HEK293 (cell line): ENCODE results near the gene JUP.

Experiments
- CTCF ChIP-seq: fragments of 450-650 bp; formaldehyde crosslinking; IDR thresholded peaks from 2 replicates; pipeline ENCODE4 v1.5.1; 2016; ENCODE audit warnings: missing biosample characterization, missing genetic modification characterization
- SP3 ChIP-seq: fragments of 450-650 bp; formaldehyde crosslinking; IDR thresholded peaks from 2 replicates; pipeline ENCODE4 v1.5.1; 2016; ENCODE audit warnings: missing biosample characterization, missing genetic modification characterization
- ZBTB21 ChIP-seq: fragments of 450-650 bp; formaldehyde crosslinking; IDR thresholded peaks from 2 replicates; pipeline ENCODE4 v1.5.1; 2017; ENCODE audit warnings: missing biosample characterization, missing genetic modification characterization
- ZBTB44 ChIP-seq: fragments of 450-650 bp; IDR thresholded peaks from 2 replicates; pipeline ENCODE4 v1.5.1; 2018; ENCODE audit warnings: missing biosample characterization, mild to moderate bottlenecking, missing genetic modification characterization
- ZNF155 ChIP-seq: fragments of 450-650 bp; formaldehyde crosslinking; IDR thresholded peaks from 2 replicates; pipeline ENCODE4 v1.5.1; 2016; ENCODE audit warnings: missing biosample characterization, missing genetic modification characterization
- ZNF16 ChIP-seq: fragments of 450-650 bp; formaldehyde crosslinking; IDR thresholded peaks from 2 replicates; pipeline ENCODE4 v1.5.1; 2016; ENCODE audit warnings: low read depth, missing biosample characterization, missing genetic modification characterization
- TF ChIP-seq, protein P1 (sequence below): fragments of 450-650 bp; formaldehyde crosslinking; IDR thresholded peaks from 2 replicates; pipeline ENCODE4 v1.5.1; 2016; ENCODE audit warnings: missing biosample characterization, missing genetic modification characterization

GRCh38 chr17:41710472-41711090, 75.9 kb downstream of the JUP start:
- no peak for TF ChIP-seq ZBTB44 (tag by site-specific recombination)
- TF ChIP-seq ZBTB21 = no peak
- no peak for TF ChIP-seq SP3 (tag by site-specific recombination)
- TF ChIP-seq, protein P1, sequence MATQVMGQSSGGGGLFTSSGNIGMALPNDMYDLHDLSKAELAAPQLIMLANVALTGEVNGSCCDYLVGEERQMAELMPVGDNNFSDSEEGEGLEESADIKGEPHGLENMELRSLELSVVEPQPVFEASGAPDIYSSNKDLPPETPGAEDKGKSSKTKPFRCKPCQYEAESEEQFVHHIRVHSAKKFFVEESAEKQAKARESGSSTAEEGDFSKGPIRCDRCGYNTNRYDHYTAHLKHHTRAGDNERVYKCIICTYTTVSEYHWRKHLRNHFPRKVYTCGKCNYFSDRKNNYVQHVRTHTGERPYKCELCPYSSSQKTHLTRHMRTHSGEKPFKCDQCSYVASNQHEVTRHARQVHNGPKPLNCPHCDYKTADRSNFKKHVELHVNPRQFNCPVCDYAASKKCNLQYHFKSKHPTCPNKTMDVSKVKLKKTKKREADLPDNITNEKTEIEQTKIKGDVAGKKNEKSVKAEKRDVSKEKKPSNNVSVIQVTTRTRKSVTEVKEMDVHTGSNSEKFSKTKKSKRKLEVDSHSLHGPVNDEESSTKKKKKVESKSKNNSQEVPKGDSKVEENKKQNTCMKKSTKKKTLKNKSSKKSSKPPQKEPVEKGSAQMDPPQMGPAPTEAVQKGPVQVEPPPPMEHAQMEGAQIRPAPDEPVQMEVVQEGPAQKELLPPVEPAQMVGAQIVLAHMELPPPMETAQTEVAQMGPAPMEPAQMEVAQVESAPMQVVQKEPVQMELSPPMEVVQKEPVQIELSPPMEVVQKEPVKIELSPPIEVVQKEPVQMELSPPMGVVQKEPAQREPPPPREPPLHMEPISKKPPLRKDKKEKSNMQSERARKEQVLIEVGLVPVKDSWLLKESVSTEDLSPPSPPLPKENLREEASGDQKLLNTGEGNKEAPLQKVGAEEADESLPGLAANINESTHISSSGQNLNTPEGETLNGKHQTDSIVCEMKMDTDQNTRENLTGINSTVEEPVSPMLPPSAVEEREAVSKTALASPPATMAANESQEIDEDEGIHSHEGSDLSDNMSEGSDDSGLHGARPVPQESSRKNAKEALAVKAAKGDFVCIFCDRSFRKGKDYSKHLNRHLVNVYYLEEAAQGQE = no peak
- TF ChIP-seq ZNF155 (tag by site-specific recombination) = no peak
- TF ChIP-seq CTCF (tag by site-specific recombination) = no peak
- TF ChIP-seq ZNF16 (tag by site-specific recombination) = no peak
